ENCODE measurements around the gene MAP2K5.

- TF ChIP-seq CTCF (IDR thresholded peaks at IDR 0.05): no peak
- TF ChIP-seq POLR2A (IDR thresholded peaks at IDR 0.05): no peak
- no peak for TF ChIP-seq EP300 (IDR thresholded peaks at IDR 0.05)
Measured at GRCh38 chr15:67603063-67603462, 60.6 kb downstream of the MAP2K5 start.

All from tibial nerve (tissue), 4 donors.